ENCODE measurements around the gene LRCOL1.

The LRCOL1 gene

DNA sequence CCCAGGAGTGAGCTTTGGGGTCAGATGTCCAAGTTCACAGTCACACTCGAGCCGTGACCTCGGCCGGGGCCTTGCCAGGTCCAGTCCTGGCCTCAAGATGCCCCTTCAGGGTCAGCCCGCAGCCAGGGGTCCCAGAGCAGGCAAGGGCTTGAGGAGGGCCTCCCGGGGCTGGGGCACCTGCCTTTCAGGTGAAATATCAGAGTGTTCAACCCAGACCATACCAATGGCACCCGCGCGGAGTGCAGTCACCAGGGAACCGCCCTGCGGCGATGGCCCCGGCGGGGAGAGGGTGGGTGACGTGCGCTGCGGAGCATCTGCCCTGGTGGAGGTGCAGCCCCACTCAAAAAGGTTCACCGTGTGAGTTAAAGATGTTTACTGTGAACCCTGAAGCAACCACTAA is 16.9 kb downstream of the LRCOL1 start:
- H3K27me3 Mint-ChIP-seq = peaks cover 39% of the 10 kb centered on the region
- H3K4me1 Mint-ChIP-seq = peaks cover 11% of the 10 kb centered on the region
- CTCF ChIA-PET = interaction anchor here (1.4 kb wide), 1 partner anchor 178 kb away, joined by 3 read pairs; no protein-coding TSS in a partner anchor
- no peaks in the 10 kb centered on the region for H3K9me3 Mint-ChIP-seq
- H3K27ac Mint-ChIP-seq = no peak overlapping the region
- H3K36me3 Mint-ChIP-seq = no peaks in the 10 kb centered on the region
- no peak for DNase-seq
- no peak overlapping the region for H3K4me3 Mint-ChIP-seq

DNA sequence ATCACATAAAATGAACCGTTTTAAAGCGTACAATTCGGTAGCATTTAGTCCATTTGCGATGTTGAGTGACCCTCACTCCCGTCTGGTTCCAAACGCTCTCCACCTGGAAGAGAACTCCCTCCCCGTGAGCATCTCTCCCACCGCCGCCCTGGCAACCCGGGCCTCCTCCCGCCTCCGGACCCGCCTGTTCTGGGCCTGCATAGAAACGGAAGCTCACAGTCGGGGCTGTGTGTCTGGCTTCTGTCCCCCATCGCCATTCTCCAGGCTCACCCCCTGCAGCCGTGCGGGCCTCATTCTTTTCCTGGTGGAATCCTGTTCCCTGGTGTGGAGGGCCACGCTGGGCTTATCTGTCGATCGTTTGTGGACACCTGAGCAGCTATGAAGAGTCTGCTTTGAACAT is 17.3 kb downstream of the LRCOL1 start:
- CTCF ChIA-PET = no interaction called here
- Mint-ChIP-seq H3K4me3 (no peak overlapping the region), H3K36me3 (no peaks in the 10 kb centered on the region), H3K4me1 (peaks cover 10% of the 10 kb centered on the region), H3K27ac (no peak overlapping the region), H3K27me3 (peaks cover 37% of the 10 kb centered on the region), H3K9me3 (no peaks in the 10 kb centered on the region)
- no peak for DNase-seq

- peaks cover 7% of the 10 kb centered on the region for H3K4me1 Mint-ChIP-seq
- no peak overlapping the region for H3K27ac Mint-ChIP-seq
- peaks cover 31% of the 10 kb centered on the region for H3K27me3 Mint-ChIP-seq
- no peak overlapping the region for H3K4me3 Mint-ChIP-seq
- no peaks in the 10 kb centered on the region for H3K36me3 Mint-ChIP-seq
- no peak for DNase-seq
- H3K9me3 Mint-ChIP-seq = no peaks in the 10 kb centered on the region
- CTCF ChIA-PET = no interaction called here
These were observed 18.0 kb downstream of the LRCOL1 start for GRCh38 chr12:132592282-132592970.

DNA sequence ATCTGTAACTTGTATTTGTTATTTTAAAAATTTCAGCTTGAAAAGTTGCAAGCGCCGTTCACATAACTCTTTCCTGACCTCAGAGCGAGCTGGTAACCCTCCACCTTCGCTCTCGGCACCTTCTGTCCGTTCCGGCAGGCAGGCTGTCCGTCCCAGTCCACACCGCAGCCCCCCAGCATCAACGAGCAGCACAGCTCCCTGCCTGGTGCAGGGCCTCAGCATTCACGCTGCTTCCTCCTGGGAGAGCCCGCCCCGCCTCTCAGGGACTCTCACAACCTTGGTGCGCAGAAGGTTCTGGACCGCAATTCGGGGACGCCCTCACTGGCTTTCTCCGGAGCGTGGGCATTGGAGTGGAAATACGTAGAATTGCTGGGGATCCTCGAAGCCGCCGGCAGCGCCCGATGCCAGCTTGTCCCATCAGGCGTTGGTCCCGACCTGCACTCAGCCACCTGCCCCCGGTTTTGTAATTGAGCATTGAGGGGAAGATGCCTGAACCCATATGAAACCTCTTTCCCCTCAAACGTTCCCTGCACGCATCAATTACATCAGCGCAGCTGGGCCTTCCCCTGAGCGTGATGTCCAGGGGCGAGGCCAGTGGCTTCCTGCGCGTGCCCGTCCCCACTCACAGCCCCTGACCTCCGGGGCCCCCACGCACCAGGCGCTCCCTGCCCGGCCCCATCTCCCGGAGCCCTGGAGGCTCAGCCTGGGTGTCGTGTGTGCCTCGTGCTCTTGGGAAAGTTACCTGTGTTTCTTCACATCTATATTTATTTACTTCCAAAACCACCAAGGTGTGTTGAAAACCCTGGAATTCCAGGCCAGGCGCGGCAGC is 19.1 kb downstream of the LRCOL1 start:
- Mint-ChIP-seq H3K4me1 (peaks cover 4% of the 10 kb centered on the region), H3K9me3 (no peaks in the 10 kb centered on the region), H3K27me3 (peaks cover 27% of the 10 kb centered on the region), H3K36me3 (no peaks in the 10 kb centered on the region), H3K4me3 (no peak overlapping the region), H3K27ac (no peak overlapping the region)
- no peak for DNase-seq
- CTCF ChIA-PET = interaction anchor here (0.8 kb wide), 1 partner anchor 23 kb away, joined by 3 read pairs; no protein-coding TSS in a partner anchor

- Mint-ChIP-seq H3K4me3 (no peak overlapping the region), H3K27me3 (peaks cover 11% of the 10 kb centered on the region), H3K27ac (no peak overlapping the region), H3K36me3 (peaks cover under 1% of the 10 kb centered on the region), H3K9me3 (no peaks in the 10 kb centered on the region), H3K4me1 (peaks cover 4% of the 10 kb centered on the region)
- no peak for DNase-seq
- CTCF ChIA-PET = no interaction called here
These were observed 21.3 kb downstream of the LRCOL1 start for GRCh38 chr12:132588821-132589669.

GRCh38 chr12:132588319-132588718 is 22.1 kb downstream of the LRCOL1 start:
- DNase-seq = no peak
- Mint-ChIP-seq H3K27ac (no peak overlapping the region), H3K27me3 (peaks cover 11% of the 10 kb centered on the region), H3K4me1 (no peaks in the 10 kb centered on the region), H3K9me3 (no peaks in the 10 kb centered on the region), H3K4me3 (no peak overlapping the region), H3K36me3 (peaks cover 4% of the 10 kb centered on the region)
- CTCF ChIA-PET = no interaction called here

GRCh38 chr12:132587781-132588180 is 22.6 kb downstream of the LRCOL1 start:
- CTCF ChIA-PET = no interaction called here

GRCh38 chr12:132586929-132587328 is 23.5 kb downstream of the LRCOL1 start:
- Mint-ChIP-seq H3K27me3 (peaks cover 11% of the 10 kb centered on the region), H3K36me3 (peaks cover 4% of the 10 kb centered on the region), H3K27ac (no peak overlapping the region), H3K4me3 (no peak overlapping the region), H3K9me3 (no peaks in the 10 kb centered on the region), H3K4me1 (no peaks in the 10 kb centered on the region)
- CTCF ChIA-PET = interaction anchor here (1.4 kb wide), 1 partner anchor 13 kb away, joined by 3 read pairs; no protein-coding TSS in a partner anchor
- DNase-seq = no peak

More at GRCh38 chr12:132587781-132588180, 22.6 kb downstream of the LRCOL1 start:
- DNase-seq = no peak
- H3K4me1 Mint-ChIP-seq = no peaks in the 10 kb centered on the region
- peaks cover 4% of the 10 kb centered on the region for H3K36me3 Mint-ChIP-seq
- H3K27me3 Mint-ChIP-seq = peaks cover 11% of the 10 kb centered on the region
- no peak overlapping the region for H3K27ac Mint-ChIP-seq
- no peak overlapping the region for H3K4me3 Mint-ChIP-seq
- no peaks in the 10 kb centered on the region for H3K9me3 Mint-ChIP-seq

- no peak overlapping the region for H3K4me3 Mint-ChIP-seq
- H3K36me3 Mint-ChIP-seq = peaks cover 4% of the 10 kb centered on the region
- H3K9me3 Mint-ChIP-seq = no peaks in the 10 kb centered on the region
- CTCF ChIA-PET = no interaction called here
- no peaks in the 10 kb centered on the region for H3K4me1 Mint-ChIP-seq
- DNase-seq = no peak
- peaks cover 7% of the 10 kb centered on the region for H3K27me3 Mint-ChIP-seq
- H3K27ac Mint-ChIP-seq = no peak overlapping the region
These were observed 25.2 kb downstream of the LRCOL1 start for GRCh38 chr12:132585177-132585576.

- DNase-seq = no peak
- Mint-ChIP-seq H3K27ac (no peak overlapping the region), H3K9me3 (no peaks in the 10 kb centered on the region)
These were observed 26.0 kb downstream of the LRCOL1 start for GRCh38 chr12:132584429-132584828.

DNA sequence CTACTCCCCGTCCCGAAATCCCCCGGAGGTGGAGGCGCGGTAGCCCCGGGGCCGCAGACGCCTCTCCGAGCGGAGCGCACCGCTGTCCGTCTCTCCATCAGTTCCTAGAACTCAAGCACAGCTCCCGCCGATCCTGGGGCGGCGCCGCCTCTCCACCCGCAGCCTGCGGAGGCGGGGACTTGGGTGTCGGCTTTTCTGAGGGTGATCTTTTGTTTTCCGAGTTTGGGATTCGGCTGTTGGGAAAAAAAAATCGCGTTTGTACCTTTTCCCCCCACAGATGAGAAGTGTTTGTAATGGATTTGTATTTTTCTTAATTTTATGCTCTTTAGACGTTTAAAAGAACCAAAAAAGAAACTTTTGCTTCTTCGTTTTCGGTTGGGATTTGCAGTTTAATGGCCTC is 26.6 kb downstream of the LRCOL1 start:
- no peak overlapping the region for H3K27ac Mint-ChIP-seq
- H3K4me1 Mint-ChIP-seq = no peaks in the 10 kb centered on the region
- H3K9me3 Mint-ChIP-seq = no peaks in the 10 kb centered on the region
- CTCF ChIA-PET = no interaction called here
- peaks cover 4% of the 10 kb centered on the region for H3K36me3 Mint-ChIP-seq
- H3K27me3 Mint-ChIP-seq = peaks cover under 1% of the 10 kb centered on the region
- DNase-seq = no peak
- H3K4me3 Mint-ChIP-seq = no peak overlapping the region

More at GRCh38 chr12:132584429-132584828, 26.0 kb downstream of the LRCOL1 start:
- Mint-ChIP-seq H3K4me3 (no peak overlapping the region), H3K4me1 (no peaks in the 10 kb centered on the region), H3K36me3 (peaks cover 4% of the 10 kb centered on the region), H3K27me3 (peaks cover 7% of the 10 kb centered on the region)
- CTCF ChIA-PET = no interaction called here

GRCh38 chr12:132583411-132583710 is 27.0 kb downstream of the LRCOL1 start:
- CTCF ChIA-PET = no interaction called here
- no peak for DNase-seq
- H3K27me3 Mint-ChIP-seq = no peaks in the 10 kb centered on the region
- H3K4me3 Mint-ChIP-seq = no peak overlapping the region
- H3K9me3 Mint-ChIP-seq = no peaks in the 10 kb centered on the region
- H3K27ac Mint-ChIP-seq = no peak overlapping the region
- H3K4me1 Mint-ChIP-seq = no peaks in the 10 kb centered on the region
- H3K36me3 Mint-ChIP-seq = peaks cover 4% of the 10 kb centered on the region

DNA sequence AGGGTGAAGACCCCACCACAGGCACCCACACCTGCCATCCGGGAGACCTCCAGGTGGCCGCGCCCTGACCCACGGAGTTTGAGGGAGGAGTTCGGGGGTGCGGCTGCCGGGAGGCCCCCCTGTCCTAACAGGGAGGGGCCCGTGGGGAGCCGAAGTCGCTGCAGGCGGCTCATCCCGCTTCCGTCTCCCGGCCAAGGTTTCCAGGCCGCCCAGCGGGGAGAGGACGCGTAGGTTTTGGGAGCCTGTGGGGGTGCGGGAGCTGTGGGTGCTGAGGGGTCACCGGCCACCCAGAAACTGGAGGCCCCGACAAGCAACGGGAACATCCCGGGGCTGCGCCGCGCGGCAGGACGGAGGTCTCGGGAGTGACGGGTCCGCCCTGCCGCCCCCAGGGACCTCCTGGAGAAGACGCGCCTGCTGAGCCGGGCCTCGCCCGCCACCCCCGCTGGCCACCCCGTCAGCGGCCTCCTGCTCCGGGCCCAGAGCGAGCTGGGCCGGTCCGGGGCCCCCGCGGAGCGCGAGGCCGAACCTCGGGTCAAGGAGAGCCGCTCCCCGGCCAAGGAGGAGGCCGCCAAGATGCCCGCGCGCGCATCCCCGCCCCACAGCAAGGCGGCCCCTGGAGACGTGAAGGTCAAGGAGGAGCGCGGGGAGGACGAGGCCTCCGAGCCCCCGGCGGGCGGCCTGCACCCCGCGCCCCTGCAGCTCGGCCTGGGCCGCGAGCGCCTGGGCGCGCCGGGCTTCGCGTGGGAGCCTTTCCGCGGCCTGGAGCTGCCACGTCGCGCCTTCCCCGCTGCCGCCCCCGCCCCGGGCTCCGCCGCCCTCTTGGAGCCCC is 27.6 kb downstream of the LRCOL1 start:
- H3K4me1 Mint-ChIP-seq = no peaks in the 10 kb centered on the region
- H3K9me3 Mint-ChIP-seq = no peaks in the 10 kb centered on the region
- CTCF ChIA-PET = no interaction called here

DNA sequence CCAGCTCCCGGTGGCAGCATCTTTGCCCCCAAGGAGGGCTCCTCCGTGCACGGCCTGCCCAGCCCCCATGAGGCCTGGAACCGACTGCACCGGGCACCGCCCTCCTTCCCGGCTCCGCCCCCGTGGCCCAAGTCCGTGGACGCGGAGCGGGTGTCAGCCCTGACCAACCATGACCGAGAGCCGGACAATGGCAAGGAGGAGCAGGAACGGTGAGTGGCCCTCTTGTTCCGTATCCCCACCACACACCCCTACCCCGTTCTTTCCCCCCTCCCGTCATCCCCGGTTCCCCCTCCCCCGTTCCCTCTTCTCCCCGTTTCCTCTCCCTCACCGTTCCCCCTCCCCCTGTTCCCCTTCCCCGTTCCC is 28.3 kb downstream of the LRCOL1 start:
- H3K4me3 Mint-ChIP-seq = no peak overlapping the region
- no peaks in the 10 kb centered on the region for H3K4me1 Mint-ChIP-seq
- H3K27me3 Mint-ChIP-seq = no peaks in the 10 kb centered on the region
- no peak overlapping the region for H3K27ac Mint-ChIP-seq
- no peaks in the 10 kb centered on the region for H3K9me3 Mint-ChIP-seq
- CTCF ChIA-PET = no interaction called here
- DNase-seq = no peak
- peaks cover 8% of the 10 kb centered on the region for H3K36me3 Mint-ChIP-seq

More for the DNA sequence above, 27.6 kb downstream of the LRCOL1 start:
- peaks cover 6% of the 10 kb centered on the region for H3K36me3 Mint-ChIP-seq
- H3K4me3 Mint-ChIP-seq = no peak overlapping the region
- H3K27me3 Mint-ChIP-seq = no peaks in the 10 kb centered on the region
- H3K27ac Mint-ChIP-seq = no peak overlapping the region
- DNase-seq = no peak

Data from activated naive CD4-positive, alpha-beta T cell treated with anti-CD3 and anti-CD28 coated beads, Interleukin-2, amount 10 ng/mL, durations not matched to agents 7 days and 5 days (primary cell).